Mesodermal cell (in vitro differentiated cells): ENCODE data around the gene CRIM1.

Source experiments
- H3K27ac ChIP-seq: 2 replicates; pipeline ENCODE4 v1.7.0; 2013; ENCODE audit warnings: mild to moderate bottlenecking, low read depth, low read length, moderate library complexity; ENCODE audit not compliant: severe bottlenecking
- H3K36me3 ChIP-seq: 2 replicates; pipeline ENCODE4 v1.7.1; 2013; ENCODE audit warnings: mild to moderate bottlenecking, low read length, moderate library complexity; ENCODE audit not compliant: control insufficient read depth, insufficient read depth
- H3K4me1 ChIP-seq: one replicate; pipeline ENCODE4 v1.7.1; 2013; ENCODE audit warnings: mild to moderate bottlenecking, low read length; ENCODE audit not compliant: insufficient read depth, control insufficient read depth, poor library complexity, severe bottlenecking
- H3K4me3 ChIP-seq: 2 replicates; pipeline ENCODE4 v1.7.0; 2013; ENCODE audit warnings: low read length, control low read depth, mild to moderate bottlenecking; ENCODE audit not compliant: insufficient read depth, poor library complexity, severe bottlenecking; ENCODE audit errors: extremely low read depth
- H3K9me3 ChIP-seq: 2 replicates; pipeline ENCODE4 v1.7.1; 2013; ENCODE audit warnings: mild to moderate bottlenecking, low read length, moderate library complexity; ENCODE audit not compliant: control insufficient read depth
- WGBS, 2 experiments: methylation state at CpG; one replicate each; pipeline ENCODE4 v1.1.5; 2013; ENCODE audit warnings: missing lambda C conversion rate in 2 of 2; ENCODE audit not compliant: insufficient coverage in 2 of 2; 5-methylcytosine and 5-hydroxymethylcytosine counted together

CRIM1 gene

GRCh38 chr2:36410681-36411080 lies 55.1 kb downstream of the CRIM1 start:
- peaks cover 49% of the 10 kb centered on the region for H3K4me1 ChIP-seq
- WGBS, 2 experiments: 82 to 100% methylated on average over 2 to 3 of the region's 4 CpGs
- H3K9me3 ChIP-seq: no peaks in the 10 kb centered on the region
- peaks cover 11% of the 10 kb centered on the region for H3K36me3 ChIP-seq
- no peak overlapping the region for H3K4me3 ChIP-seq
- H3K27ac ChIP-seq: no peak overlapping the region

DNA sequence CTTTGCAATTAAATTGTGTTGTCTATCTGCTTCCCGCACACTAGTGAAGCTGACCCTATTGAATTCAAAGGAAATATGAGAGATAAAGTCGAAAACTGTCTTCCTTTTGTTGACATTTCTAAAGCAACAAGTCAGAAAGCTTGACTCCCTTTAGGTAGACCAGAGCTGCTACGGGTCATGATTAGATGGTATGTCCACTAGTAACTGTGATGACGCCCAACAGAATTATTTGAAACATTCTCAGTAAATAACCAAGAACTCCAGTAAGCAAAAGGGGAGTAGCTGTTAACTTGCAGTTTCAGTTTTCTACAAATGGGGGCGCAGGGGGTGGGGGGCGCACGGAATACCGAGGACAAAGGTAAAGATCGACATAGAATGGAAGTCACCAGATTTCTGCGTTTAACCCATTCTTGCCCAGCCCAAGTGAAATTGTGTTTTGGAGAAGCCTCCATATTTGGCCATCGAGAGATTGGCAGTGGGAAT lies 56.4 kb downstream of the CRIM1 start:
- 33 to 43% methylated on average over 7 to 9 of the region's 11 CpGs for WGBS, 2 experiments
- H3K27ac ChIP-seq: no peak overlapping the region
- H3K36me3 ChIP-seq: peaks cover 11% of the 10 kb centered on the region
- H3K9me3 ChIP-seq: no peaks in the 10 kb centered on the region
- peaks cover 42% of the 10 kb centered on the region for H3K4me1 ChIP-seq
- no peak overlapping the region for H3K4me3 ChIP-seq

DNA sequence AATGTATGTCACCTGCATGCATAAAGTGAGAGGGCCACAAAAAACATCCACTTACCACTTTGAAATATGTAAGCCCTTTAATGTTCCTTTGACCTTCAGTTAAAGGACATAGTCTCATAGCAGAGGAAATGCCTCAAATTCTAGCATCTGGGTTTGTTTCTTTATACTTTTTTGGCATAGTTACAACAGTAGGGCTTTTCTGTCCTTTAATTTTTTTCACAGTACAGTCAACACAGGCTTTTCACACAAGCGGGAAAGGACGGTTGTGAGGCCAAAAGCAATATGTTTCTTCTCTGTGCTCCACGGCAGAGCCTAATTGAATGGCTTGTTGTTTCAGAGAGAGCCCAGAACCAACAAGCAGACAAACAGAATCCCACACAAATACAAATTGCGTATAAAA lies 57.6 kb downstream of the CRIM1 start:
- peaks cover 35% of the 10 kb centered on the region for H3K4me1 ChIP-seq
- 86 to 87% methylated on average over 1 to 3 of the region's 4 CpGs for WGBS, 2 experiments

GRCh38 chr2:36414307-36414706 lies 58.7 kb downstream of the CRIM1 start:
- Histone ChIP-seq H3K4me1 (peaks cover 27% of the 10 kb centered on the region), H3K27ac (no peak overlapping the region), H3K36me3 (peaks cover 12% of the 10 kb centered on the region), H3K9me3 (no peaks in the 10 kb centered on the region), H3K4me3 (no peak overlapping the region)
- 92% methylated on average over 3 to 4 of the region's 4 CpGs for WGBS, 2 experiments

More for the DNA sequence above, 57.6 kb downstream of the CRIM1 start:
- peaks cover 15% of the 10 kb centered on the region for H3K36me3 ChIP-seq
- H3K27ac ChIP-seq: no peak overlapping the region
- H3K9me3 ChIP-seq: no peaks in the 10 kb centered on the region
- no peak overlapping the region for H3K4me3 ChIP-seq

DNA sequence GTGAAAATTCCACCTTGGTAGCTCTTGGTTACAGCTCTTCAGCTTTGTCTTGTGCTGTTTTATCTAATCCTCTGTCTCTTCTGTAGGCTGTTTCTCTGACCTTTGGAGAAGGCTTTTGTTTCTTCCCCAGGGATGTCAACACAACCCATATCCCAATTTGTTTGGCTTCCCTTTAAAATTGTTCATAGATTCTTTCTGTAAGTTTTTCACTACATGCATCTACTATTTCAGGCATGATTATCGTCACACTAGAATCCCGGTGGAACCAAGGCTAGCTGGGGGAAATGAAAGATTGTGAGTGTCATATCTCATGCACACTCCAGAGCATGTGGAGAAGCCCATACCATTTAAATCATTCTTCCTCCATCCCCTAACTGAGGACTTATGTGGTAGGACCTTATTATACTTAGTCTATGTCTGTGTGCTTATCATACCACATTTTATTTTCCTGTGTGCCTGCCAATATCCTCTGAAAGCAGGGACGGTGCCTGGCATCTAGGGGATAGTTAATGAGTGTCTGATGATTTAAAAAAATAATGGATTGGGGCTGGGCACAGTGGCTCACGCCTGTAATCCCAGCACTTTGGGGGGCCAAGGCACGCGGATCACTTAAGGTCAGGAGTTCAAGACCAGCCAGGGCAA lies 59.9 kb downstream of the CRIM1 start:
- 72 to 100% methylated on average over 3 of the region's 6 CpGs for WGBS, 2 experiments
- Histone ChIP-seq H3K9me3 (no peaks in the 10 kb centered on the region), H3K4me1 (peaks cover 23% of the 10 kb centered on the region), H3K27ac (no peak overlapping the region), H3K36me3 (peaks cover 11% of the 10 kb centered on the region), H3K4me3 (no peak overlapping the region)

DNA sequence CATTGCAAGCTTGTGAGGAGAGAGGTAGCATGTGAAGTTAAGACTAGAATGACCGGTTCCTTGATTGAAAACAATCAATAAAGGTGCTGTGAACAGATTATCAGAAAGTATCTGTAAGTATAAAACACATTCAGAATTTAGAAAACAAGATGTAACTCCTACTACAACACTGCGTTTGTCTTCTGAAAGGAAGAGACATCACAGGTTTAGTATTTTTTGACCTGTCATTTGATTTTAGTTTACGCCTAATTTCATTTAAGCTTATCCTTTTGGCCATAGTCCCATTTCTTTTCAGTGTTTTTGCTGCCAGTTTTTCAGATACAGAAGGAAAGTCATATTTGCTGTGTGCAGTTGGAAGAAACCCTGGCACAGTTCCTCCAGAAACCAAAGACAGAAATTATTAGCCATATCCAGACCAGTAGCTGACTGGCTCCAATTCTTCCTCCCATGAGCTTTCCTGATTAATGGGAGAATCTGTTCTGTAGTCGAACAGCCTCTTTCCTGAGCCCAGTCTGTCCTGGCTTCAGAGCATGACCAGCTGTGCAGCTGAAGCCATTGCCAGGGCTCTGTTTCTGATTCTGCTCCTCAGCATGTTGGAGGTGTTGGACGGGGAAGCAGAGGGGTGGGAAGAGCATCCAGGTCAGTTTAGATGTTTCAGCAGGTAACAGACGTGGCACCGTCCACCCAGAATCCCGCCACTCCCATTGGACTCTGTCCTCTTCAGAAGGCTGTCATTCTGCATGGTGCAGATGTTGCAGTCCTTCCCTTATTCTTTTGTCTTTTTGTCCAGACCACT lies 61.0 kb downstream of the CRIM1 start:
- Histone ChIP-seq H3K4me3 (no peak overlapping the region), H3K9me3 (no peaks in the 10 kb centered on the region), H3K36me3 (peaks cover 11% of the 10 kb centered on the region), H3K27ac (no peak overlapping the region), H3K4me1 (peaks cover 23% of the 10 kb centered on the region)
- 98 to 100% methylated on average over 5 to 6 of the region's 8 CpGs for WGBS, 2 experiments

GRCh38 chr2:36420569-36421181 lies 65.1 kb downstream of the CRIM1 start:
- H3K4me3 ChIP-seq: no peak overlapping the region
- H3K27ac ChIP-seq: no peak overlapping the region
- WGBS, 2 experiments: 69 to 72% methylated on average over 1 to 3 of the region's 6 CpGs
- peaks cover 3% of the 10 kb centered on the region for H3K4me1 ChIP-seq
- H3K36me3 ChIP-seq: peaks cover 32% of the 10 kb centered on the region
- no peaks in the 10 kb centered on the region for H3K9me3 ChIP-seq

DNA sequence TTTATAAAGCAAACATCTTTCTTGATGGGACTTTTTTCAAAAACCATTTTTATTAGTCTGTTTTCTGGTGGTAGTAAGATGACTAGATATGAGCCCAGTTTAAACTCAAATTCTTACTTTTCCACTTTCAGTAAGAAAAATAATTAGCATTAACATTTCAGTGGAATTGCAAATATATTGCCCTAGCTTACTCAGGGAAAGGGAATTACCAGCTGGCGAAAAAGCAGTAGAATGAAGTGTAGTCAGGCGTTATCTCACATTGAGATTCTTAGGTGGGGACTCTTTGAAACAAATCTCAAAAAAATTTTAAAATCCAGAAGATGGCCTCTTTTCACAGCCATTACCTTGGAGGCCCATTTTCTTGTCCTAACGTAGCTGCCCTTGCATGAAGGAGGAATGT lies 65.8 kb downstream of the CRIM1 start:
- Histone ChIP-seq H3K27ac (no peak overlapping the region), H3K36me3 (peaks cover 32% of the 10 kb centered on the region), H3K4me3 (no peak overlapping the region), H3K4me1 (peaks cover 3% of the 10 kb centered on the region), H3K9me3 (no peaks in the 10 kb centered on the region)
- 79 to 80% methylated on average over 1 to 2 of the region's 3 CpGs for WGBS, 2 experiments

- no peak overlapping the region for H3K27ac ChIP-seq
- H3K9me3 ChIP-seq: no peaks in the 10 kb centered on the region
- H3K4me3 ChIP-seq: no peak overlapping the region
- peaks cover 3% of the 10 kb centered on the region for H3K4me1 ChIP-seq
- whole genome bisulfite sequencing, 2 experiments: 92 to 100% methylated on average over 1 to 4 of the region's 5 CpGs
- H3K36me3 ChIP-seq: peaks cover 40% of the 10 kb centered on the region
These were observed 67.6 kb downstream of the CRIM1 start for GRCh38 chr2:36423172-36423571.

DNA sequence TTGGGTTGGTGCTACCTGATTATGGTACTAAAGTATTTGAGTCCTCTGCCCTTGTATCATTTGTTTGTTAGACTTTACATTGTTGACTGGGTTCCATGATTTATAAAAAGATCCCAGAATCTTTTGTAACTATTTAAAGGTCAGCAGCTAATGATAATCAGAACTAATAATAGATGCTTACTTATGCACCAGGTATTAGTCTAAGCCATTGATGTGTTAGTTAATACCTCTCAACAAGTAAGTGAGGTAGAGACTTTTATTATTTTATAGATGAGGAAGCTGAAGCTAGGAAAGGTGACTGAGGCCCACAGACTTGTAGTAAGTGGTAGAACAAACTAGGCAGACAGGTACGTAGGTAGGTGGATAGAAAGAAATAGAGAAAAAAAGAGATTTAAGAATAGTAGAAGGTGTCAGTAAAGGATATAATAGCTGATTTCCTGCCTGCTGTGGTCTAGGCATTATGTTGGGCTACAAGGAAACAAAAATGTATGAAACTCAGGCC lies 68.1 kb downstream of the CRIM1 start:
- WGBS, 2 experiments: 100% methylated on average over 1 of the region's 1 CpG
- no peak overlapping the region for H3K27ac ChIP-seq

More for the DNA sequence above, 68.1 kb downstream of the CRIM1 start:
- Histone ChIP-seq H3K4me1 (peaks cover 3% of the 10 kb centered on the region), H3K4me3 (no peak overlapping the region), H3K9me3 (no peaks in the 10 kb centered on the region), H3K36me3 (peaks cover 40% of the 10 kb centered on the region)
